HEK293 (cell line): ENCODE results near the gene CFAP157.

Source experiments
- CTCF ChIA-PET: fragments of 350-600 bp; formaldehyde crosslinking; extraction: SDS; loops from one replicate; lab custom pipeline; 2021; ENCODE audit warnings: antibody characterized with exemption; lab: Yijun Ruan, JAX
- POLR2A ChIA-PET: fragments of 300-600 bp; formaldehyde crosslinking; extraction: SDS; loops from one replicate; lab custom pipeline; 2020; ENCODE audit warnings: antibody characterized with exemption, inconsistent platforms; lab: Yijun Ruan, JAX
- H3K27ac ChIP-seq: fragments of 200-500 bp; sonication (Bioruptor generic); 2 replicates; pipeline ENCODE4 v1.5.1; 2014; ENCODE audit warnings: low read depth, low read length, control low read depth, inconsistent platforms; ENCODE audit errors: extremely low read depth
- H3K36me3 ChIP-seq, 2 experiments: fragments of 200-500 bp in 1 of 2; sonication (Bioruptor generic) in 1 of 2; 1 replicate in 1 of 2; 2 replicates in 1 of 2; pipeline ENCODE4 v1.5.1; 2014 to 2017; ENCODE audit warnings: inconsistent platforms in 2 of 2, low read length in 2 of 2; ENCODE audit not compliant: control insufficient read depth in 2 of 2, insufficient read depth in 1 of 2
- H3K4me1 ChIP-seq: fragments of 200-500 bp; sonication (Bioruptor generic); 2 replicates; pipeline ENCODE4 v1.5.1; 2014; ENCODE audit warnings: mild to moderate bottlenecking, low read length, inconsistent platforms; ENCODE audit not compliant: control insufficient read depth, insufficient read depth
- H3K4me3 ChIP-seq: 2 replicates; pipeline ENCODE4 v1.5.1; 2011; ENCODE audit warnings: low read depth, mild to moderate bottlenecking, control low read depth, low read length, moderate library complexity
- H3K9me3 ChIP-seq: fragments of 200-500 bp; sonication (Bioruptor generic); 2 replicates; pipeline ENCODE4 v1.5.1; 2014; ENCODE audit warnings: low read depth, low read length, inconsistent platforms; ENCODE audit not compliant: control insufficient read depth, insufficient read depth
- BCL11A ChIP-seq: fragments of 450-650 bp; formaldehyde crosslinking; IDR thresholded peaks from 2 replicates; pipeline ENCODE4 v1.5.1; 2016; ENCODE audit warnings: low read depth, missing biosample characterization, missing genetic modification characterization
- EGR2 ChIP-seq: fragments of 450-650 bp; formaldehyde crosslinking; IDR thresholded peaks from 2 replicates; pipeline ENCODE4 v1.5.1; 2016; ENCODE audit warnings: low read depth, missing biosample characterization, missing genetic modification characterization
- KLF16 ChIP-seq: fragments of 450-650 bp; formaldehyde crosslinking; IDR thresholded peaks from 2 replicates; pipeline ENCODE4 v1.5.1; 2017; ENCODE audit warnings: missing biosample characterization, missing genetic modification characterization
- REPIN1 ChIP-seq: fragments of 450-650 bp; formaldehyde crosslinking; IDR thresholded peaks from 2 replicates; pipeline ENCODE4 v1.5.1; 2017; ENCODE audit warnings: missing biosample characterization, missing genetic modification characterization, low read depth
- SCRT1 ChIP-seq: fragments of 450-650 bp; formaldehyde crosslinking; IDR thresholded peaks from 2 replicates; pipeline ENCODE4 v1.5.1; 2016; ENCODE audit warnings: missing biosample characterization, missing genetic modification characterization, borderline replicate concordance
- SP7 ChIP-seq: fragments of 450-650 bp; formaldehyde crosslinking; IDR thresholded peaks from 2 replicates; pipeline ENCODE4 v1.5.1; 2016; ENCODE audit warnings: missing biosample characterization, missing genetic modification characterization
- YY1 ChIP-seq: fragments of 450-650 bp; formaldehyde crosslinking; IDR thresholded peaks from 2 replicates; pipeline ENCODE4 v1.5.1; 2018; ENCODE audit warnings: missing biosample characterization, missing genetic modification characterization
- YY2 ChIP-seq: fragments of 450-650 bp; formaldehyde crosslinking; IDR thresholded peaks from 2 replicates; pipeline ENCODE4 v1.5.1; 2016; ENCODE audit warnings: missing biosample characterization, missing genetic modification characterization
- ZBTB20 ChIP-seq: fragments of 450-650 bp; formaldehyde crosslinking; IDR thresholded peaks from 2 replicates; pipeline ENCODE4 v1.5.1; 2016; ENCODE audit warnings: missing biosample characterization, missing genetic modification characterization
- ZBTB26 ChIP-seq: fragments of 450-650 bp; formaldehyde crosslinking; optimal IDR thresholded peaks from 2 replicates; pipeline ENCODE3; 2016; ENCODE audit warnings: missing biosample characterization, mild to moderate bottlenecking, missing genetic modification characterization
- ZNF155 ChIP-seq: fragments of 450-650 bp; formaldehyde crosslinking; IDR thresholded peaks from 2 replicates; pipeline ENCODE4 v1.5.1; 2016; ENCODE audit warnings: missing biosample characterization, missing genetic modification characterization
- ZNF214 ChIP-seq: fragments of 450-650 bp; formaldehyde crosslinking; IDR thresholded peaks from 2 replicates; pipeline ENCODE4 v1.5.1; 2017; ENCODE audit warnings: missing biosample characterization, mild to moderate bottlenecking, missing genetic modification characterization, borderline replicate concordance
- ZNF426 ChIP-seq: fragments of 450-650 bp; formaldehyde crosslinking; IDR thresholded peaks from 2 replicates; pipeline ENCODE4 v1.5.1; 2017; ENCODE audit warnings: missing biosample characterization, missing genetic modification characterization, mild to moderate bottlenecking, inconsistent platforms, moderate library complexity
- ZNF473 ChIP-seq: fragments of 450-650 bp; formaldehyde crosslinking; IDR thresholded peaks from 2 replicates; pipeline ENCODE4 v1.5.1; 2017; ENCODE audit warnings: missing biosample characterization, missing genetic modification characterization
- ZNF488 ChIP-seq: fragments of 450-650 bp; formaldehyde crosslinking; IDR thresholded peaks from 2 replicates; pipeline ENCODE4 v1.5.1; 2016; ENCODE audit warnings: missing biosample characterization, missing genetic modification characterization
- ZNF514 ChIP-seq: fragments of 450-650 bp; formaldehyde crosslinking; IDR thresholded peaks from 2 replicates; pipeline ENCODE4 v1.5.1; 2016; ENCODE audit warnings: missing biosample characterization, missing genetic modification characterization
- ZNF623 ChIP-seq: fragments of 450-650 bp; formaldehyde crosslinking; IDR thresholded peaks from 2 replicates; pipeline ENCODE4 v1.5.1; 2016; ENCODE audit warnings: missing biosample characterization, missing genetic modification characterization
- ZNF654 ChIP-seq: fragments of 450-650 bp; formaldehyde crosslinking; IDR thresholded peaks from 2 replicates; pipeline ENCODE4 v1.5.1; 2016; ENCODE audit warnings: low read depth, missing biosample characterization, missing genetic modification characterization
- ZNF747 ChIP-seq: fragments of 450-650 bp; formaldehyde crosslinking; IDR thresholded peaks from 2 replicates; pipeline ENCODE4 v1.5.1; 2016; ENCODE audit warnings: missing biosample characterization, missing genetic modification characterization
- ZNF768 ChIP-seq: fragments of 450-650 bp; formaldehyde crosslinking; IDR thresholded peaks from 2 replicates; pipeline ENCODE4 v1.5.1; 2018; ENCODE audit warnings: missing biosample characterization, mild to moderate bottlenecking, missing genetic modification characterization
- ZNF777 ChIP-seq: fragments of 450-650 bp; formaldehyde crosslinking; IDR thresholded peaks from 2 replicates; pipeline ENCODE4 v1.5.1; 2017; ENCODE audit warnings: missing biosample characterization, missing genetic modification characterization, borderline replicate concordance
- ZNF830 ChIP-seq: fragments of 450-650 bp; IDR thresholded peaks from 2 replicates; pipeline ENCODE4 v1.5.0; 2018; ENCODE audit warnings: missing biosample characterization, missing genetic modification characterization, low read depth, mild to moderate bottlenecking, moderate library complexity
- TF ChIP-seq, protein P1 (sequence below): fragments of 450-650 bp; formaldehyde crosslinking; IDR thresholded peaks from 2 replicates; pipeline ENCODE4 v1.5.1; 2017; ENCODE audit warnings: missing biosample characterization, missing genetic modification characterization
- TF ChIP-seq, protein P2 (sequence below): fragments of 450-650 bp; formaldehyde crosslinking; IDR thresholded peaks from 2 replicates; pipeline ENCODE4 v1.5.1; 2016; ENCODE audit warnings: missing biosample characterization, missing genetic modification characterization
- TF ChIP-seq, protein P3 (sequence below): fragments of 450-650 bp; formaldehyde crosslinking; IDR thresholded peaks from 2 replicates; pipeline ENCODE4 v1.5.1; 2016; ENCODE audit warnings: missing biosample characterization, missing genetic modification characterization

CFAP157 gene

GRCh38 chr9:127761491-127761956 is 54.7 kb downstream of the CFAP157 start:
- POLR2A ChIA-PET = interaction anchor here (2.1 kb wide), 1 partner anchor 10 kb away, joined by 7 read pairs; no protein-coding TSS in a partner anchor
- TF ChIP-seq ZBTB20 (tag by site-specific recombination) (no peak), ZNF473 (tag by site-specific recombination) (no peak), ZNF830 (tag by site-specific recombination) (no peak), EGR2 (no peak), SP7 (tag by site-specific recombination) (0 out of 2 replicates have a peak, but pooled peaks have one; percentile 37), ZNF214 (tag by site-specific recombination) (no peak), ZNF654 (no peak)
- TF ChIP-seq, protein P1, sequence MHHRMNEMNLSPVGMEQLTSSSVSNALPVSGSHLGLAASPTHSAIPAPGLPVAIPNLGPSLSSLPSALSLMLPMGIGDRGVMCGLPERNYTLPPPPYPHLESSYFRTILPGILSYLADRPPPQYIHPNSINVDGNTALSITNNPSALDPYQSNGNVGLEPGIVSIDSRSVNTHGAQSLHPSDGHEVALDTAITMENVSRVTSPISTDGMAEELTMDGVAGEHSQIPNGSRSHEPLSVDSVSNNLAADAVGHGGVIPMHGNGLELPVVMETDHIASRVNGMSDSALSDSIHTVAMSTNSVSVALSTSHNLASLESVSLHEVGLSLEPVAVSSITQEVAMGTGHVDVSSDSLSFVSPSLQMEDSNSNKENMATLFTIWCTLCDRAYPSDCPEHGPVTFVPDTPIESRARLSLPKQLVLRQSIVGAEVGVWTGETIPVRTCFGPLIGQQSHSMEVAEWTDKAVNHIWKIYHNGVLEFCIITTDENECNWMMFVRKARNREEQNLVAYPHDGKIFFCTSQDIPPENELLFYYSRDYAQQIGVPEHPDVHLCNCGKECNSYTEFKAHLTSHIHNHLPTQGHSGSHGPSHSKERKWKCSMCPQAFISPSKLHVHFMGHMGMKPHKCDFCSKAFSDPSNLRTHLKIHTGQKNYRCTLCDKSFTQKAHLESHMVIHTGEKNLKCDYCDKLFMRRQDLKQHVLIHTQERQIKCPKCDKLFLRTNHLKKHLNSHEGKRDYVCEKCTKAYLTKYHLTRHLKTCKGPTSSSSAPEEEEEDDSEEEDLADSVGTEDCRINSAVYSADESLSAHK = no peak
- Histone ChIP-seq H3K4me3 (no peak overlapping the region), H3K4me1 (no peaks in the 10 kb centered on the region), H3K36me3 (no peaks in the 10 kb centered on the region), H3K9me3 (no peaks in the 10 kb centered on the region), H3K27ac (no peak overlapping the region)
- CTCF ChIA-PET = interaction anchor here (0.6 to 0.7 kb wide), 2 partner anchors 27 to 266 kb away, joined by 3 read pairs; partner anchors contain the start of gene TOR2A

- POLR2A ChIA-PET = interaction anchor here (2.1 kb wide), 1 partner anchor 9 kb away, joined by 7 read pairs; no protein-coding TSS in a partner anchor
- Histone ChIP-seq H3K27ac (no peak overlapping the region), H3K4me3 (no peak overlapping the region), H3K36me3 (no peaks in the 10 kb centered on the region), H3K4me1 (no peaks in the 10 kb centered on the region), H3K9me3 (no peaks in the 10 kb centered on the region)
- CTCF ChIA-PET = interaction anchor here (0.9 to 2.3 kb wide), 2 partner anchors 23 to 28 kb away, joined by 3 to 12 read pairs; partner anchors contain the start of genes CDK9 and TOR2A
- TF ChIP-seq ZNF747 (no peak), ZNF777 (no peak), YY2 (tag by site-specific recombination) (no peak), ZBTB26 (no peak), SCRT1 (tag by site-specific recombination) (no peak), REPIN1 (tag by site-specific recombination) (no peak), ZNF768 (no peak), ZNF623 (tag by site-specific recombination) (no peak), ZNF155 (no peak), KLF16 (no peak), ZNF426 (tag by site-specific recombination) (no peak), BCL11A (tag by site-specific recombination) (no peak), ZNF488 (tag by site-specific recombination) (no peak), YY1 (tag by site-specific recombination) (no peak), ZNF514 (tag by site-specific recombination) (no peak)
- TF ChIP-seq, protein P2, sequence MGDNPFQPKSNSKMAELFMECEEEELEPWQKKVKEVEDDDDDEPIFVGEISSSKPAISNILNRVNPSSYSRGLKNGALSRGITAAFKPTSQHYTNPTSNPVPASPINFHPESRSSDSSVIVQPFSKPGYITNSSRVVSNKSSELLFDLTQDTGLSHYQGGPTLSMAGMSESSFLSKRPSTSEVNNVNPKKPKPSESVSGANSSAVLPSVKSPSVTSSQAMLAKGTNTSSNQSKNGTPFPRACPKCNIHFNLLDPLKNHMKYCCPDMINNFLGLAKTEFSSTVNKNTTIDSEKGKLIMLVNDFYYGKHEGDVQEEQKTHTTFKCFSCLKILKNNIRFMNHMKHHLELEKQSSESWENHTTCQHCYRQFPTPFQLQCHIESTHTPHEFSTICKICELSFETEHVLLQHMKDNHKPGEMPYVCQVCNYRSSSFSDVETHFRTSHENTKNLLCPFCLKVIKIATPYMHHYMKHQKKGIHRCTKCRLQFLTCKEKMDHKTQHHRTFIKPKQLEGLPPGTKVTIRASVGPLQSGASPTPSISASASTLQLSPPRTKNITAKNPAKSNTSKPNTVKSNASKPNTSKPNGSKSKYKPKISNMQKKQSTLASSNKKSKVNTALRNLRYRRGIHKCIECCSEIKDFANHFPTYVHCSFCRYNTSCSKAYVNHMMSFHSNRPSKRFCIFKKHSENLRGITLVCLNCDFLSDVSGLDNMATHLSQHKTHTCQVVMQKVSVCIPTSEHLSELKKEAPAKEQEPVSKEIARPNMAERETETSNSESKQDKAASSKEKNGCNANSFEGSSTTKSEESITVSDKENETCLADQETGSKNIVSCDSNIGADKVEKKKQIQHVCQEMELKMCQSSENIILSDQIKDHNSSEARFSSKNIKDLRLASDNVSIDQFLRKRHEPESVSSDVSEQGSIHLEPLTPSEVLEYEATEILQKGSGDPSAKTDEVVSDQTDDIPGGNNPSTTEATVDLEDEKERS = no peak
- TF ChIP-seq, protein P3, sequence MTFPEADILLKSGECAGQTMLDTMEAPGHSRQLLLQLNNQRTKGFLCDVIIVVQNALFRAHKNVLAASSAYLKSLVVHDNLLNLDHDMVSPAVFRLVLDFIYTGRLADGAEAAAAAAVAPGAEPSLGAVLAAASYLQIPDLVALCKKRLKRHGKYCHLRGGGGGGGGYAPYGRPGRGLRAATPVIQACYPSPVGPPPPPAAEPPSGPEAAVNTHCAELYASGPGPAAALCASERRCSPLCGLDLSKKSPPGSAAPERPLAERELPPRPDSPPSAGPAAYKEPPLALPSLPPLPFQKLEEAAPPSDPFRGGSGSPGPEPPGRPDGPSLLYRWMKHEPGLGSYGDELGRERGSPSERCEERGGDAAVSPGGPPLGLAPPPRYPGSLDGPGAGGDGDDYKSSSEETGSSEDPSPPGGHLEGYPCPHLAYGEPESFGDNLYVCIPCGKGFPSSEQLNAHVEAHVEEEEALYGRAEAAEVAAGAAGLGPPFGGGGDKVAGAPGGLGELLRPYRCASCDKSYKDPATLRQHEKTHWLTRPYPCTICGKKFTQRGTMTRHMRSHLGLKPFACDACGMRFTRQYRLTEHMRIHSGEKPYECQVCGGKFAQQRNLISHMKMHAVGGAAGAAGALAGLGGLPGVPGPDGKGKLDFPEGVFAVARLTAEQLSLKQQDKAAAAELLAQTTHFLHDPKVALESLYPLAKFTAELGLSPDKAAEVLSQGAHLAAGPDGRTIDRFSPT = no peak
These were observed 55.4 kb downstream of the CFAP157 start for GRCh38 chr9:127762111-127762676.
